Activated naive CD4-positive, alpha-beta T cell treated with anti-CD3 and anti-CD28 coated beads for 36 hours (primary cell): ENCODE results near the gene CNTN5. TPM values are rescaled to one million over a fixed set of nuclear protein-coding genes. Genes with fewer than 3 reads are reported as not detected.

Experiments
- CTCF ChIA-PET: fragments of 350-600 bp; sonication (Branson Sonifier 250); formaldehyde crosslinking; loops from one replicate; lab custom pipeline; 2021; ENCODE audit warnings: antibody characterized with exemption; lab: Charles Lee
- DNase-seq: peaks from one replicate; pipeline ENCODE4 v3.0.0-alpha.2; 2020
- H3K27ac Mint-ChIP-seq: one replicate; pipeline ENCODE4 v1.8.0; 2021; ENCODE audit warnings: mild to moderate bottlenecking, mixed read lengths
- H3K27me3 Mint-ChIP-seq: one replicate; pipeline ENCODE4 v1.8.0; 2021; ENCODE audit warnings: low read depth, mixed read lengths
- H3K36me3 Mint-ChIP-seq: one replicate; pipeline ENCODE4 v1.8.0; 2021; ENCODE audit warnings: low read depth, mixed read lengths
- H3K4me1 Mint-ChIP-seq: one replicate; pipeline ENCODE4 v1.8.0; 2021; ENCODE audit warnings: low read depth, mixed read lengths
- H3K4me3 Mint-ChIP-seq: one replicate; pipeline ENCODE4 v1.8.0; 2021; ENCODE audit warnings: mild to moderate bottlenecking, moderate library complexity, mixed read lengths
- H3K9me3 Mint-ChIP-seq: one replicate; pipeline ENCODE4 v1.8.0; 2021; ENCODE audit warnings: mixed read lengths
- intact Hi-C: fragments of 100-400 bp; cut with micrococcal nuclease; formaldehyde crosslinking; loops from one replicate; pipeline ENCODE4 v1.15.1; 2023
- total RNA-seq, 2 experiments: library from RNA; stranded (reverse); gene quantifications; one replicate each; pipeline ENCODE4 v1.2.3, GENCODE V29; 2021

The CNTN5 gene
- total RNA-seq, 2 experiments from 2014 or later, result not detected

DNA sequence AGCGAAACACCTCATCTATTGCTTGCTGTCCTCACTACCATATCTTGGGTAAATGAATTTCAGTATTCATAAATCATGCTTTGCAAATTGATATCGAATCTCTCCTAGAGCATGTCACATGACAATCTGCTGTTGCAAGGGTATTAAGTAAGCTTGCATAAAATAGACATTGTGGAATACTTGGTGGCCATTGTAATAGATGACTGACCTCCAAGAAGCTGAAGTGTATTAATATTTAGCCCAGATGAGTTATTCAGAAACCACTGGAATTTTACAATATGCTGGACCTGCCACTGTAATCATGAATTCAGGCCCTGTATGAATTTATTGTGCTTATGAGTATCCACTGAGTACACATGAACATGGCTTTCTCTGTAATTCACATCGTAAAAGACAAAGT, 1376.7 kb downstream of the CNTN5 start:
- CTCF ChIA-PET, result no interaction called here
- Mint-ChIP-seq H3K27me3 (no peaks in the 10 kb centered on the region), H3K27ac (no peak overlapping the region), H3K9me3 (peaks cover 14% of the 10 kb centered on the region), H3K36me3 (no peaks in the 10 kb centered on the region), H3K4me3 (no peak overlapping the region), H3K4me1 (no peaks in the 10 kb centered on the region)
- intact Hi-C loops, result no loop called here
- no peak for DNase-seq

- Mint-ChIP-seq H3K27me3 (no peaks in the 10 kb centered on the region), H3K9me3 (peaks cover 10% of the 10 kb centered on the region), H3K4me1 (no peaks in the 10 kb centered on the region), H3K4me3 (no peak overlapping the region), H3K36me3 (no peaks in the 10 kb centered on the region), H3K27ac (no peak overlapping the region)
- CTCF ChIA-PET, result no interaction called here
- intact Hi-C loops, result no loop called here
- no peak for DNase-seq
Measured at GRCh38 chr11:100403816-100404215, 1383.1 kb downstream of the CNTN5 start.

DNA sequence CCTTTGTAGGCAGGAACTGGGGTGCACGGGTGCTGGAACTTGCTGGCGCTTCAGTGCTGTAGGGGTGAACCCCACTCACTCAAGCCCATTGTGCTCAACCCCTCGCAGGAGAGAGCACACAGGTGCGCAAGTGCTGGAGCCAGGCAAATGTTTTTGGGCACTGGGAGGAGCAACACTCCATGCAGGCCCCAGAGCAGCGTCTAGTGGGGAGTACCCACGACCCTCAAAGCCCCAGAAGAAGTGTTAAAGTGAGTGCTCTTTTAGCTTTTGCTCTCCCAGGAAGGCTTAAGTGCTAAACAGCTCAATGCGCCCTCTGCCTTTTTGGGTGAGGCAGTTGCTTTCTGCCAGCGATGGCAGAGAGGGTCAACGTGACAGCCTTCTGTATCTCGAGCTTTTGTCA, 1384.2 kb downstream of the CNTN5 start:
- CTCF ChIA-PET, result no interaction called here
- no peak overlapping the region for H3K27ac Mint-ChIP-seq
- H3K9me3 Mint-ChIP-seq, result peaks cover 11% of the 10 kb centered on the region

More for the DNA sequence above, 1384.2 kb downstream of the CNTN5 start:
- H3K36me3 Mint-ChIP-seq, result no peaks in the 10 kb centered on the region
- H3K27me3 Mint-ChIP-seq, result no peaks in the 10 kb centered on the region
- no peak overlapping the region for H3K4me3 Mint-ChIP-seq
- DNase-seq, result no peak
- intact Hi-C loops, result no loop called here
- H3K4me1 Mint-ChIP-seq, result no peaks in the 10 kb centered on the region
